ENCODE data around the gene SRGAP3.

SRGAP3 gene

GRCh38 chr3:8975081-8976020, 274.1 kb downstream of the SRGAP3 start:
- Histone ChIP-seq H3K36me3 (ENCODE audit: control insufficient read depth, insufficient read depth, low read length) (no peaks in the 10 kb centered on the region), H3K27me3 (ENCODE audit: control insufficient read depth, insufficient read depth, low read length) (no peaks in the 10 kb centered on the region), H3K9me3 (ENCODE audit: control insufficient read depth, low read length) (no peaks in the 10 kb centered on the region), H3K4me3 (ENCODE audit: low read length) (no peak overlapping the region), H3K9ac (ENCODE audit: low read length) (no peak overlapping the region), H3K4me1 (ENCODE audit: control insufficient read depth, insufficient read depth, low read length) (no peaks in the 10 kb centered on the region)

GRCh38 chr3:8974458-8974857, 275.0 kb downstream of the SRGAP3 start:
- H3K4me1 ChIP-seq (ENCODE audit: control insufficient read depth, insufficient read depth, low read length) = peaks cover 2% of the 10 kb centered on the region
- H3K9ac ChIP-seq (ENCODE audit: low read length) = no peak overlapping the region
- H3K9me3 ChIP-seq (ENCODE audit: control insufficient read depth, low read length) = no peaks in the 10 kb centered on the region
- no peak overlapping the region for H3K4me3 ChIP-seq (ENCODE audit: low read length)
- H3K27me3 ChIP-seq (ENCODE audit: control insufficient read depth, insufficient read depth, low read length) = no peaks in the 10 kb centered on the region
- no peaks in the 10 kb centered on the region for H3K36me3 ChIP-seq (ENCODE audit: control insufficient read depth, insufficient read depth, low read length)

GRCh38 chr3:8972639-8973038, 276.8 kb downstream of the SRGAP3 start:
- Histone ChIP-seq H3K27me3 (ENCODE audit: control insufficient read depth, insufficient read depth, low read length) (no peaks in the 10 kb centered on the region), H3K4me3 (ENCODE audit: low read length) (no peak overlapping the region), H3K4me1 (ENCODE audit: control insufficient read depth, insufficient read depth, low read length) (peaks cover 20% of the 10 kb centered on the region), H3K9me3 (ENCODE audit: control insufficient read depth, low read length) (no peaks in the 10 kb centered on the region), H3K9ac (ENCODE audit: low read length) (no peak overlapping the region), H3K36me3 (ENCODE audit: control insufficient read depth, insufficient read depth, low read length) (no peaks in the 10 kb centered on the region)

DNA sequence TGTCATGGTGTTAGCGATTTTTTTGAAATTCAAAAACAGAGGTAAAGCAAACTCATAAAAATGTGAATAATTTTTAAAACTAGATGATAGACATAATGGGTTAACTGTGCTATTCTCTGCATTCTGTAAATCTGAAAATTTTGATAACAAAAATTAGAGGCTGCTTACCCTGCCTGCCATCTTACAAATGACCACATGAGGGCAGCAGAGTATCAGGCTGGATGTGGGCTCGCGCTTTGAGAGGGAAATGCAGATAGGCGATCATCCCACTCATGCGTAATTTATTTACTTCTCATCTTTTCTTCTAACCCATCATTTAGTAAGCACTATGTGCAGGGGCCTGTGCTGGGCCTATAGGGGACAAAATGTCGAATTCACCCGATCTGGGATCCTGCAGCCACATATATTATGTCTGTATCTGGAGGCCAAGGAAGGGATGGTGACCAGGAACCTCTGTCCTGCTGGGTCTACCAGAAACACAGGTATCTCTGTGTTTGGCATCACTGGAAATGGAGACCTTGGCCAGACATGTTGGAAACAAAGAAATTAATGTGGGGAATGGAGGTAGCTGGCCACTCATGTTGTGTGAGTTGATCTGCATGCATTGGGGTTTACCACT, 278.4 kb downstream of the SRGAP3 start:
- Histone ChIP-seq H3K9me3 (ENCODE audit: control insufficient read depth, low read length) (no peaks in the 10 kb centered on the region), H3K4me1 (ENCODE audit: control insufficient read depth, insufficient read depth, low read length) (peaks cover 31% of the 10 kb centered on the region), H3K9ac (ENCODE audit: low read length) (no peak overlapping the region), H3K36me3 (ENCODE audit: control insufficient read depth, insufficient read depth, low read length) (no peaks in the 10 kb centered on the region), H3K27me3 (ENCODE audit: control insufficient read depth, insufficient read depth, low read length) (no peaks in the 10 kb centered on the region), H3K4me3 (ENCODE audit: low read length) (no peak overlapping the region)

GRCh38 chr3:8969241-8969640, 280.2 kb downstream of the SRGAP3 start:
- H3K4me1 ChIP-seq (ENCODE audit: control insufficient read depth, insufficient read depth, low read length) = peaks cover 49% of the 10 kb centered on the region
- H3K9ac ChIP-seq (ENCODE audit: low read length) = no peak overlapping the region
- H3K4me3 ChIP-seq (ENCODE audit: low read length) = no peak overlapping the region
- H3K36me3 ChIP-seq (ENCODE audit: control insufficient read depth, insufficient read depth, low read length) = no peaks in the 10 kb centered on the region
- no peaks in the 10 kb centered on the region for H3K27me3 ChIP-seq (ENCODE audit: control insufficient read depth, insufficient read depth, low read length)
- H3K9me3 ChIP-seq (ENCODE audit: control insufficient read depth, low read length) = no peaks in the 10 kb centered on the region

DNA sequence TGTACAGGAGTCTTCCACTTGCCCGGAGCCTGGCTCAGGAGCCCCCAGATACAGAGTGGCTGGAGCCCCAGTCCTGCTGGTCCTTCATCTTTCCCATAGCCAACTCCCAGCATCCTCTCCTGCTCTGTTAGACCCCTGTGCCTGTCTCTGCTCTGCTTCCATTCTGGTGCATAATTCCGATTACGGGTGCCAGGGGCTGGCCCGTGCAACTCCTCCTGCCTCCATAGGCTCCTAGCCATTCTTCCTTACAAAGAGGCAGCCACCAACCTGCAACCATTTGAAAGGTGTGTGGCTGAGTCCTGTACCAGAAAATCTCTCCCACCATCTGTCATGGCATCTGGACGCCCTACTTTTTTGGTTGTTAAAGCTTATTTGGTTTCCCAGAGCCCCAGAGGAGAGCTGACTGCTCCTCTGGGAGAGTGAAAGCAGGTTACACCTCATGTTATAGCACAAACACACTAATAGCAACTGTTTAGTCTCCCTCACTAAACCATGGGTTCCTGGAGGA, 281.0 kb downstream of the SRGAP3 start:
- no peaks in the 10 kb centered on the region for H3K9me3 ChIP-seq (ENCODE audit: control insufficient read depth, low read length)
- H3K4me1 ChIP-seq (ENCODE audit: control insufficient read depth, insufficient read depth, low read length) = peaks cover 56% of the 10 kb centered on the region
- H3K4me3 ChIP-seq (ENCODE audit: low read length) = no peak overlapping the region

GRCh38 chr3:8967553-8967952, 281.9 kb downstream of the SRGAP3 start:
- no peaks in the 10 kb centered on the region for H3K27me3 ChIP-seq (ENCODE audit: control insufficient read depth, insufficient read depth, low read length)
- no peak overlapping the region for H3K4me3 ChIP-seq (ENCODE audit: low read length)
- H3K9ac ChIP-seq (ENCODE audit: low read length) = no peak overlapping the region
- no peaks in the 10 kb centered on the region for H3K36me3 ChIP-seq (ENCODE audit: control insufficient read depth, insufficient read depth, low read length)
- peaks cover 59% of the 10 kb centered on the region for H3K4me1 ChIP-seq (ENCODE audit: control insufficient read depth, insufficient read depth, low read length)
- H3K9me3 ChIP-seq (ENCODE audit: control insufficient read depth, low read length) = no peaks in the 10 kb centered on the region

More for the DNA sequence above, 281.0 kb downstream of the SRGAP3 start:
- H3K27me3 ChIP-seq (ENCODE audit: control insufficient read depth, insufficient read depth, low read length) = no peaks in the 10 kb centered on the region
- no peaks in the 10 kb centered on the region for H3K36me3 ChIP-seq (ENCODE audit: control insufficient read depth, insufficient read depth, low read length)
- H3K9ac ChIP-seq (ENCODE audit: low read length) = no peak overlapping the region

DNA sequence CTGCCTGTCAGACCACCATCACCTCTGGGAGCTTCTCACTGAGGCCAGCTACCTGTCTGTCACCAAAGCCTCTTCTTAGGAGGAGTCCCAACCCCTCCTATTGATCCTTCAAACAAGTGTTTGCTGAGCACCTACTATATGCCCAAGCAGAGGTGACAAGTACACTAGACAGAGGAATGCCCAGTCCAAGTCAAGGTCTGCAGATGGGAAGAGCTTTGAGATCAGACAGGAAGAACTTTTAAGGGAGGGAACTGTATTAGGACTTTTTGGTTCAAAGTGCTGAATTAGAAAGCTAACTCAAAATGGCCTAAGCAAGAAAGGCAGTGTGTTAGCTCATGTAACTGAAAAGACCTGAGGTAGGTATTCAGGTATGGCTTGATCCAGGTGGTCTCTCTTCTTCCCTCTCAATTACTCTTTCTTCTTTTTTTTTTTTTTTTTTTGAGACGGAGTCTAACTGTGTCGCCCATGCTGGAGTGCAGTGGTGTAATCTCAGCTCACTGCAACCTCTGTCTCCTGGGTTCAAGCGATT, 282.6 kb downstream of the SRGAP3 start:
- Histone ChIP-seq H3K4me3 (ENCODE audit: low read length) (no peak overlapping the region), H3K4me1 (ENCODE audit: control insufficient read depth, insufficient read depth, low read length) (peaks cover 64% of the 10 kb centered on the region), H3K9ac (ENCODE audit: low read length) (no peak overlapping the region), H3K36me3 (ENCODE audit: control insufficient read depth, insufficient read depth, low read length) (no peaks in the 10 kb centered on the region), H3K9me3 (ENCODE audit: control insufficient read depth, low read length) (no peaks in the 10 kb centered on the region), H3K27me3 (ENCODE audit: control insufficient read depth, insufficient read depth, low read length) (no peaks in the 10 kb centered on the region)

DNA sequence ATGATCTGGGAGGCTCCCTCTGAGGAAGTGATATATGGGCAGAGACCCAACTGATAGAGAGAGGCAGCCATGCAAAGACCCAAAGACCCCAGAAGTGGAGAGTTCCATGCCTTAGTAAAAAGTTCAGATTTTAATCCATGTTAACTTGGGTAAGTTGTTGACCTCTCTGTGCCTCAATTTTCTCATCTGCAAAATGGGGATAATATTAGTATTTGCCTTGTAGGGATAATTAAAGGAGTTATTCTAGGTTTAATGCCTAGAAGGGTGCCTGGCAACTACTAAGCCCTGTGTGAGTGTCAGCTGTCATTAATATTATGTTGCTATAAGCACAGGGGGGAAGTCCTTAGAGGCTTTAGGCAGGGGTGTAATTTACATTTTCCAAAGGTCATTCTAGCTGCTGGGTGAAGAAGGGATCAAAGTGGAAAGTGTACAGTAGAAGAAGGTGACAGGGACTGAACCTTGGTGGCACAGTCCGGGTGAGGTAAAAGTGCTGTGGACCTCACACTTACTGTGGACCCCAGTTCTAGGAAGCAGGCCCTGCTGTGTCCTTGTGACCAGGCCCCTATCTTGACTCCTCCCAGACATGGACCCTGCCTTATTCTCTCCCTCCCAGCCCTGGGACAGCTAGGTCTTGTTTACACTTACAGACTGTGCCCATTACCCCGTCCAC, 283.2 kb downstream of the SRGAP3 start:
- Histone ChIP-seq H3K27me3 (ENCODE audit: control insufficient read depth, insufficient read depth, low read length) (no peaks in the 10 kb centered on the region), H3K4me1 (ENCODE audit: control insufficient read depth, insufficient read depth, low read length) (peaks cover 64% of the 10 kb centered on the region), H3K4me3 (ENCODE audit: low read length) (no peak overlapping the region), H3K36me3 (ENCODE audit: control insufficient read depth, insufficient read depth, low read length) (no peaks in the 10 kb centered on the region), H3K9ac (ENCODE audit: low read length) (no peak overlapping the region), H3K9me3 (ENCODE audit: control insufficient read depth, low read length) (no peaks in the 10 kb centered on the region)

- Histone ChIP-seq H3K4me1 (ENCODE audit: control insufficient read depth, insufficient read depth, low read length) (peaks cover 64% of the 10 kb centered on the region), H3K9me3 (ENCODE audit: control insufficient read depth, low read length) (no peaks in the 10 kb centered on the region), H3K36me3 (ENCODE audit: control insufficient read depth, insufficient read depth, low read length) (no peaks in the 10 kb centered on the region), H3K4me3 (ENCODE audit: low read length) (no peak overlapping the region), H3K9ac (ENCODE audit: low read length) (no peak overlapping the region), H3K27me3 (ENCODE audit: control insufficient read depth, insufficient read depth, low read length) (no peaks in the 10 kb centered on the region)
These were observed 284.7 kb downstream of the SRGAP3 start for GRCh38 chr3:8964436-8965370.

Measured in mucosa of stomach (tissue), 1 donor.